Gastroesophageal sphincter (tissue), 3 donors: ENCODE results near the gene TLE6.

Source experiments
- CTCF ChIP-seq, 4 experiments: fragments of 200-600 bp in 2 of 4; fragments of 450-650 bp in 2 of 4; sonication (generic) in 1 of 4; IDR thresholded peaks; one replicate each; pipeline ENCODE4 v1.5.1; 2017 to 2019; ENCODE audit warnings: antibody characterized with exemption in 4 of 4, mild to moderate bottlenecking in 2 of 4, moderate library complexity in 2 of 4
- POLR2A ChIP-seq, 2 donors: fragments of 450-650 bp; IDR thresholded peaks; one replicate each; pipeline ENCODE4 v1.6.1; 2017; ENCODE audit warnings: antibody characterized with exemption in 2 of 2, mild to moderate bottlenecking in 2 of 2, moderate library complexity in 1 of 2
- POLR2AphosphoS5 ChIP-seq: sonication (generic); formaldehyde crosslinking; IDR thresholded peaks from one replicate; pipeline ENCODE4 v1.6.1; 2017; ENCODE audit warnings: antibody characterized with exemption

- TF ChIP-seq POLR2AphosphoS5 = no peak
- no peak for TF ChIP-seq CTCF (IDR thresholded peaks at IDR 0.05)
- no peak for TF ChIP-seq POLR2A (IDR thresholded peaks at IDR 0.05)
Observed at GRCh38 chr19:2989236-2989946, 12.0 kb downstream of the TLE6 start.
